HG02943 (cell line): Measurements from ENCODE around the gene WHRN.

ENCODE experiments used
- ATAC-seq: cut with Tn5 transposase; IDR thresholded peaks from one replicate; pipeline ENCODE4 v1.9.1; 2021; ENCODE audit warnings: mild to moderate bottlenecking, low read depth, moderate library complexity; ENCODE audit not compliant: unreplicated experiment

The WHRN gene

DNA sequence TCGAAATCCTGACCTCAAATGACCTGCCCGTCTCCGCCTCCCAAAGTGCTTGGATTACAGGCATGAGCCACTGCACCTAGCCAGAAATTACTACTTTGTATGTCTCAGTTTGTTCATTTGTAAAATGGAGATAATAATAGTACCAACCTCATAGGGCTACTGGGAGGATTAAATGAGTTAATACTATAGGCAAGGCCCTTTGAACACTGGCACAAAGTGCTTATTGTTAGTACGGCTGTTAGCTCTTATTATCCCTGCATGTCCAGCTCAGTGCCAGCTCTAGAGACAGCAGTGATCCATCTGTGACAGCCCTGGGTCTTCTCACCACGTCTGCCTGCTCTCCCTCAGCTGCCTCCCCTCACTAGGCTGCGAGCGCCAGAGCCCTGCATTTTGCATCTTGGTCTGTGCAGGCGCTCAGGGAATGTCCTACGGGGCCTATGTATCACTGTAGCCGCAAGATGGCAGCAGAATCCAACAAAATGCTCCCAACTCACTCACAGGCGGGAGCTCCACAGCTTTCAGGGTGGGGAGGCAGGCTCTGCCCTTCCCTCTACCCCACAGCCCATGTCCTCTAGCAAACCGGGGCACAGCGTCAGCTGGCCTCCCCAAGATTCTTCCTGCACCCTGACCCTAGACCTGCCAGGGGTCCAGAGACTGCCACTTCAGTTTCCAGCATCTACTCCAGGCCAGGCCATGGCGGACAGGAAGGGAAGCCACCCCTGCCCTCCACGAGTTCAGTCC is 99.8 kb downstream of the WHRN start:
- peak; percentile 82 for ATAC-seq

- no peak for ATAC-seq
Measured at GRCh38 chr9:114404531-114404930, 100.7 kb downstream of the WHRN start.

DNA sequence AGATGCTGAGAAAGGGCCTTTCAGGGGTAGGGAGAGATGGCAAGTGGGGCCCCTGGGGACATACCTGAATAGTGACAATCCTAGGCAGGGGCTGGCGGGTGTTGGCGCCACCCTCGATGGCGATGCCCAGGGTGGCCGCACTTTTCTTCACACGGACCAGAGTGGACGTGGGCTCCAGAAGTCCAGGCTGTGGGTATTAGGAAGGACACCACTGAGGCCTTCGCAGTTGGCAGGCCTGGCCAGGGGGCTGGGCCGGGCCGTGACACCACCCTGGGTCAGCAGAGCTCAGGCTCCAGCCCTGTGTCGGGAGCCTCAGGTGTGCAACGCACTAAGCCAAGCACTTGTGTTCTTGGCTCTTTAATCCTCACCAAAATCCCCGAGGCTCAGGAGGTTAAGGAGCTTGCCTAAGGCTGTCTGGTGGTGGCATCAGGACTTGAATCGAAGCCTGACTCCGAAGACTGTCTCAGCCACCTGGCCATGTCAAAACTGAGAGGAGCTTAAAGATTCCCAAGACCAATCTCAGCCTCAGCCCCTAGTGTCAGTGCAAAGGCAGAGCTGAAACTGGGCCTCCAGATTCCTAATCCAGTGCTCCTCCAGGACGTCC is 102.0 kb downstream of the WHRN start:
- no peak for ATAC-seq

DNA sequence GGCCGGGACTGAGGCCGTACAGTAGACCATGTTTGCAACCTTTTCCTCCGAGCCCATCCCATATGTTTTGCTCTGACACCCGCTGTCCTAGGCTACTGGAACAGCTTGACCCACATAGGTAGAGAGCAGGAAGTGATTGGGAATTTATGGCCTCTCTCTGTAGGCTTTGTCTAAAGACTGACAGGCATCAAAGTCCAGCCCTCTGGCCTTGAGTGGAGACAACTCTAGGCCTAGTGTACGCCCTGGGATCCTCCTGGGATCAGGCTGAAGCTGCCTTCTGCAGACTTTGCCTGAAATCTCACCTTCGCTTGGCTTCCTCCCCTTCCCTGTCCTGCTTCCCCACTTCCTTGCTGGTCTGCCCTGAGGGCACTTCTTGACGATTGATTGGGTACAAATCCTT is 103.9 kb downstream of the WHRN start:
- ATAC-seq: no peak

DNA sequence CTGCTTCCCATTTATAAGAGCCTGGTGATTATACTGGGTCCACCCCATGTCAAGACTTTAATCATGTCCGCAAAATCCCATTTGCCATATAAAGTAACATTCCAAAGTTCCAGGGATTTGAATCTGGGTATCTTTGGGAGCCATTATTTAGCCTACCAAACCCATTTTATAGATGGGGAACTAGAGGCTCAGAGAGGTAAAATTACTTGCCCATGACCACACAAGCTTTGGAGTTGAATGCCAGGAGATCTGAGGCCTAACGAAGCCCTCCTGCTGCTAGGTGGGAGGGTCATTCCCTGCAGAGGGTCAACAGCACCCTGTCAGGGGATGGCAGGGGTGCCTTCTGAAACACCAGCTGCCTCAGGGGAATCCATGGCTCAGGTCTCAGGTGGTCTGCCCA is 104.5 kb downstream of the WHRN start:
- ATAC-seq: no peak

- ATAC-seq: no peak
Measured at GRCh38 chr9:114400219-114400618, 105.1 kb downstream of the WHRN start.

GRCh38 chr9:114399381-114399780 is 105.9 kb downstream of the WHRN start:
- ATAC-seq: no peak

DNA sequence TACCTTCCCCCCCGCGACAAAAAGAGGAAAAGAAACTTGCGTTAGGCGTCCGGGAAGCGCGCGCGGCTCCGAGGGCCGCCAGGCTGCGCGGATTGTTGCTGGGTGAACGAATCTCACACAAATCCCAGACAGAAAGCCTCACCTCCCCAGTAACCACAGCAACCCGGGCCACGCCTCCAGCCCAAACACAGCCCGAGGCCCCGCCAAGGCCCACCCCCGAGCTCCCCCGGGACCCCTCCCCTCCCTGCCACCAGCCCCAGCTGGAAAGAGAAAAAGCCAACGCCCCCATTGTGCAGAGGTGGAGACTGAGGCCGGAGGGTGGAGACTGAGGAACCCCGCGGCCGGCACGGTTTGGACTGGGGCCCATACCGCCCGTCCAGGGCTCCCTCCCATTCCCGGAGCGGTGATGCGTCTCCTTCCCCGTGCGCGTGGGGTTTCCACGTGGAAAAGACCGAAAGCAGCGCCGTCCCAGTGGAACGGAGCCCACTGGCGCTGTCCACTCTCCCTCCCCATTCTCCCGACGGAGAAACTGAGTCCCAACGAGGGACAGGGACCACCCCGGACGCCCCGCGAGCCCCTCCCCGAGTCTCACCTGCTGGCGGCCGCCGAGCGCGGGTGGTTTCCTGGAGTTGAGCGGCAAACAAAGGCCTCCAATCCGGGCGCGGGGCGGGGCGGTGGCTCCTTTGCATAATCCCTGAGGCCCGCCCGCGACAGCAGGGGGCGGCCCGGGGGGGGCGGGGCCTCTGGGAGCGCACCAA is 107.2 kb downstream of the WHRN start:
- peak; percentile 77 for ATAC-seq

- peak; percentile 32 for ATAC-seq
Measured at GRCh38 chr9:114397219-114397847, 107.9 kb downstream of the WHRN start.

GRCh38 chr9:114396558-114397218 is 108.6 kb downstream of the WHRN start:
- ATAC-seq: no peak

DNA sequence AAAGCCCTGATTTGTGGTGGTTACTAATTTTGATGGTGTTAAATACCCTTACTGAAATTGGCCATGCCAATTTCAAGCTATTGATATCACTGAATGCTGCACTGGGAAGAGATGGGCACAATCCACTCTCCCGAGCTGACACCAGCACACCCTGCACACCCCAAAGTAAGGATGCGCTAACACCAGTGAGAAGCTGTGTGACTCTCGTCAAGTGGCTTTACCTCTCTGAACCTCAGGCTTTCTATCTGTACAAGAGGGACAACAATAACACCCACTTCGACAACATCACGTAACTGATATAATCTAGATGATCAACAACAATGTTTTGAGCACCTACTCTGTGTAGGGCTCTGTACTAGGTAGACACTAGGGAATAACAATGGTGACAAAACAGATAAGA is 109.5 kb downstream of the WHRN start:
- no peak for ATAC-seq

- ATAC-seq: no peak
Measured at GRCh38 chr9:114395334-114395617, 110.0 kb downstream of the WHRN start.

- ATAC-seq: no peak
Measured at GRCh38 chr9:114394523-114395333, 110.5 kb downstream of the WHRN start.

DNA sequence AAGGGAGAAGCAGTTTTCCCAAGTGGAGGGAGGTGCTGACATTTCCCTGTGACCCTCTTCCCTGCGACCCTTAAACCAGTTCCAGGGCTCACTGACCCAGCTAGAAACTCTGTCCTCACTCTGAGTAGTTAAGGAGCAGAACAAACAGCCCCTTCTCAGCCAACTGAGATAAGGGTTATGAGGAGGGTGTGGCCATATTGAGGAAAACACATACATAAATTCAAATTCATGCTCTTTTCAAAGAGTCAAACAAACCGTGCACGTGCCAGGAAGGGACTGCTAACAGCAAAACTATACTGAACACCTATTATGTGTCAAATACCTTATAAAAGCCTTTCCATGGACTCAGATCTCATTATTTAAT is 112.5 kb downstream of the WHRN start:
- ATAC-seq: no peak

DNA sequence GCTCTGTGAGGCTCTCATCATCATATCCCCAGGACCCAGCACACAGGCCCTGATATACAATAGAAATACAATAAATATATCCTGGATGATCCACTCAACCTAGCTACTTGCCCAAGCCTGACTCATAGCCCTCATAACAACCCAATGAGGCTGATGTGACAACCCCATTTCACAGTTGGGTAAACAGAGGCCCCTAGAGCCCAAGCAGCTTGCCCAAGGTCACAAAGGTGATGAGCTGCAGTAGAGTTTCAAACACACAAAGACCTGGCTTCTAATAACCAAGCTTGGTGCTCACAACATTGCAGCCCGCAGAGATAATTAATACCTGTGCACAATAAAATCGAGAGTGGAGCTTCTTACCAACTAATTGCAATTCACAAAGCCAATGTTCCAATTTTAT is 114.3 kb downstream of the WHRN start:
- no peak for ATAC-seq

GRCh38 chr9:114389612-114390368 is 115.5 kb downstream of the WHRN start:
- no peak for ATAC-seq

DNA sequence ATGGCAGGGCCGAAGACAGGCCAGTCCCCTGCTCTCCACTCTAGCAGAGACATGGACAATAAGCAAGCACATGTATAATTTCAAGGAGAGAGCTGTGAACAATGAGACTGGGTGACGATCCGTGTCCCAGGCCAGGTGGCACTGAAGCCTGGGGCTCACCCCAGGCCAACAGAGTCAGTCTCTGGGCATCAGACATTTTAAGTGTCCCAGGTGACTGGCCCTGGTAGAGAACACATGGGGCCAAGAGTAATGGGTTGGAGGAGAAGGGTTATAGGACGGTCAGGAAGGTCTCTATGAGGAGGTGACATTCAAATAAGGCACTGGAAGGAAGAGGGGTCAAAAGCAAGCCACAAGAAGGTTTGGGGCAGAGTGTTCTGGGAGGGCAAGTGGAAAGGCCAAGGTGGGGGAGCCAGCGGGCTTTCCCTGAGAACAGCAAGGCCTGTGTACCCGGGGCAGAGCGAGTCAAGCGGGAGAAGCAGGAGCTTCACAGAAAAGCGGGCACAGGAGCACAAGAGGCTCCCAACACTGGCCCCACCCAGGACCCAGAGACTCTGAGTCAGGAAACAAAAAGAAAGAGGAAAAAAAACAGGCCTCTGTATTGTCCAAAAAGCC is 116.4 kb downstream of the WHRN start:
- no peak for ATAC-seq

DNA sequence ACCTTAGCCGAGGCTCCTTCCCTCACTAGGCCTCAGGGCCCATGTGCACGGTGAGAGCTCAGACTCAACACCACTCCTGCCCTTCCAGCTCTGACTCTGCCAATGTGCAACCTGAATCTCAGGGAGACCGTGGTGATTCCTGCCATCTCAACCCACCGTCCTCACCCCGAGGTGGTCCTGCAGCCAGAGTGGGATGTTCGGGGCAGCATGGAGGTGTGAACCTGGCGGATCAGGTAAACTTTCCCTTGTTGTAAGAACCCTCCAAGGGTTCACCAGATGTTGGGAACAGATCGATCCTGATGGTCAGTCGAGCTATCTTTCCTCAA is 117.0 kb downstream of the WHRN start:
- ATAC-seq: no peak

DNA sequence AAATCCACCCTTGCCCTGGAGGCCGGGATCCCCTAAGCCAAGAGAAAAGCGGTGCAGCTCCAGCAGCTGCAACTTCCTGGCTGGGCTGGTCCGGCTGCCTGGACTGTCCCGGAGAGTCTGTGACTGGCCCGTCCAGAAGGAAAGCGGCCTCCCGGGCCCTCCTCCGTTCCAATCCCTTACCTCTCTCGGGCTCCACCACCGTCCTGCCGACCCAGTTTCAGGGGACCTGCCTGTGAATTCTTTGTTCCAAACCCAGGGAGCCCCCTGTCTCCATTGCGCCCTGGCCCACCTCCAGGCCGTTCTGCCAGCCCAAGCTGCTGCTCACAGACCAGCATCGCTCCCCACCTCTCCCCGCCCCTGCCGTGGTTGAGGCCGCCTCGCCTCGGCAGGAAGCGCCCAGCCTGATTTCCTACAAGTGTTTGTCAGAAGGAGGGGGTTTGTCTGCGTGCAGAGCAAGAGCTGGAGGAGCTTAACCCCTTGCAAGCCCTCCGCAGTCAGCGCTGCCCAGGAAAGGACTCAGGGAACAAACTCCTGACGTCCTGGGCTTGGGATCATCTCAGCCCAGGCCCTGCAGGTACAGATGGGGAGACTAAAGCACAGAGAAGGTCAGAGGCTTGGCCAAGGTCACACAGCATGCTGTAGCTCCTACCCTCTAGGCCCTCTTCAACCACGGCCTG is 117.5 kb downstream of the WHRN start, which contains the start of gene AKNA:
Gene AKNA, minus strand, starts transcription at position 303 of the 677 bp plus-strand sequence. CDS start 6,649 bp downstream, outside the sequence.
- ATAC-seq: no peak
